ENCODE results near the gene QSOX1. TPM values are rescaled to one million over a fixed set of nuclear protein-coding genes. Genes with fewer than 3 reads are reported as not detected.

Gene QSOX1
- total RNA-seq, 2 experiments from 2014 or later, result 35.1 to 36.5 TPM

DNA sequence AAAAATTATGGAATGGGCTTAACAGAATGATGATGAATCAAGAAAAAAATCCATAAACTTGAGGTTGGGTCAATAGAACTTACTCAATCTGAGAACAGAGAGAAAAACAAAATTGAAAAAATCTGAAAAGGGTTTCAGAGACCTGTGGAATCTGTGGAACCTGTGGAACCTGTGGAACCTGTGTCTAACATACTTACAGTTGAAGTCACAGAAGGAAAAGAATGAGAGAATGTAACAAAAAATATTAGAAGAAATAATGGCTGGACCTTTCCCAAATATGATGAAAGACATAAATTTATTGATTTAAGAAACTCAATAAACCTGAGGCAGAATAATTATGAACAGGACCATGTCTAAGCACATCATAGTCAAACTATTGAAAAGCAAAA is 17.7 kb upstream of the QSOX1 start:
- H3K9me3 Mint-ChIP-seq, result no peaks in the 10 kb centered on the region
- no peak for DNase-seq
- H3K27me3 Mint-ChIP-seq, result no peaks in the 10 kb centered on the region
- no peak overlapping the region for H3K4me3 Mint-ChIP-seq
- no peaks in the 10 kb centered on the region for H3K4me1 Mint-ChIP-seq
- no peaks in the 10 kb centered on the region for H3K36me3 Mint-ChIP-seq
- H3K27ac Mint-ChIP-seq, result no peak overlapping the region

DNA sequence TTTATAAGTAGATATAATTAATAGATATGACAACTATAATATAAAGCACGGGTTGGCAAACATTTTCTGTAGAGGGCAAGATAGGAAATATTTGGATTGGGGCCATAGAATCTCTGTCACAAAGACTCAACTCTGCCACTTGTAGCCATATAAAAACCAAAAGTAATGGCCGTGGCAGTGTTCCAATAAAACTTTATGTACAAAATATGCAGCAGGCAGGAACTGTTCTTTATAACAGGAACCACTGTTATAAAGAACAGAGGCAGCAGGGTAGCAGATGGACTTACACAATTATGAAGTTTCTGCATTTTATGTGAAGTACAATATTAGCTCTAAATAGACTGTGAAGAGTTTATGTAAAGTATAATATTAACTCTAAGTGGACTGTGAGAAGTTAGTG is 16.9 kb upstream of the QSOX1 start:
- Mint-ChIP-seq H3K36me3 (no peaks in the 10 kb centered on the region), H3K9me3 (no peaks in the 10 kb centered on the region), H3K4me3 (no peak overlapping the region), H3K4me1 (no peaks in the 10 kb centered on the region), H3K27me3 (no peaks in the 10 kb centered on the region), H3K27ac (no peak overlapping the region)
- DNase-seq, result no peak

DNA sequence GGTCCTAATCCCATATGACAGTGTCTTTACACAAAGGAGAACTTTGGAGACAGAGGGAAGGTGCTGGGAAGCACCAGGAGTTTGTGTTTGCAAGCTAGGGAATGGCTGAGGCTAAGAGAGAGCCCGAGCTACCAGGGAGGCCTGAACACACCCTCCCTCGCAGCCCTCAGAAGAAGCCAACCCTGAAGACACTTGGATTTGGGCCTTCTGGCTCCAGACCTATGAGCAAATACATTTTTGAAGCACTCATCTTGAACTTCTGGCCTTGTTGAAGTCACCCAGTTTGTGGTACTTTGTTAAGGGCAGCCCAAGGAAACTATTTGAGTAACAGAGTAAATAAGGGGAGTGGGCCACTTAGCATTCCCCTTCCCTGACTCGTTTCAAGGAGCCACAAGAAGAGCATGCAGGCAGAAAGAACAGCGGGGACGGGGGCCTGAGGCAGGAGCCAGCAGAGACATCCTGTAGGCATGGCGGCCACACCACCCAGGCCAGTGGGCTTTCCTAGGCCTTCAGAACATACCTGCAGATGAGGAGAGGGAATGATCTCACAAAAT is 13.2 kb upstream of the QSOX1 start:
- DNase-seq, result no peak
- H3K36me3 Mint-ChIP-seq, result no peaks in the 10 kb centered on the region
- H3K4me1 Mint-ChIP-seq, result no peaks in the 10 kb centered on the region
- no peak overlapping the region for H3K27ac Mint-ChIP-seq
- H3K4me3 Mint-ChIP-seq, result no peak overlapping the region
- H3K9me3 Mint-ChIP-seq, result no peaks in the 10 kb centered on the region
- no peaks in the 10 kb centered on the region for H3K27me3 Mint-ChIP-seq

DNA sequence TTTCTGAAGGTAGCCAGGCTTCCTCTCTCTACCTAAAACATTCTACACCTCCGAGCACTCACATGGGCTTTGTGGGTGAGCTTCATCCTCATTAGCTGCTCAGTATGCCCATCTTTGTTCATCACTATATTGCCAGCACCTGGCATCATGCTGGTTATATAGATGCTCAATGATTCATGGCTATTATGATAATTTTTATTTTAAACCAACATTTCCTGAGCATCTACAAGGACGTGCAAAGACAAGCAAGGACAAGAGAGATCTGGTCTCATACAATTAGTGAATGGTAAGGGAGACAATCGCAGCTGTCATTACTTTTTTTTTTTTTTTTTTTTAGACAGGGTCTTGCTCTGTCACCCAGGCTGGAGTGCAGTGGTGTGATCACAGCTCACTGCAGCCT is 11.3 kb upstream of the QSOX1 start:
- H3K4me3 Mint-ChIP-seq, result no peak overlapping the region
- no peaks in the 10 kb centered on the region for H3K27me3 Mint-ChIP-seq
- H3K36me3 Mint-ChIP-seq, result no peaks in the 10 kb centered on the region
- no peak overlapping the region for H3K27ac Mint-ChIP-seq
- no peaks in the 10 kb centered on the region for H3K4me1 Mint-ChIP-seq
- no peaks in the 10 kb centered on the region for H3K9me3 Mint-ChIP-seq
- DNase-seq, result no peak

DNA sequence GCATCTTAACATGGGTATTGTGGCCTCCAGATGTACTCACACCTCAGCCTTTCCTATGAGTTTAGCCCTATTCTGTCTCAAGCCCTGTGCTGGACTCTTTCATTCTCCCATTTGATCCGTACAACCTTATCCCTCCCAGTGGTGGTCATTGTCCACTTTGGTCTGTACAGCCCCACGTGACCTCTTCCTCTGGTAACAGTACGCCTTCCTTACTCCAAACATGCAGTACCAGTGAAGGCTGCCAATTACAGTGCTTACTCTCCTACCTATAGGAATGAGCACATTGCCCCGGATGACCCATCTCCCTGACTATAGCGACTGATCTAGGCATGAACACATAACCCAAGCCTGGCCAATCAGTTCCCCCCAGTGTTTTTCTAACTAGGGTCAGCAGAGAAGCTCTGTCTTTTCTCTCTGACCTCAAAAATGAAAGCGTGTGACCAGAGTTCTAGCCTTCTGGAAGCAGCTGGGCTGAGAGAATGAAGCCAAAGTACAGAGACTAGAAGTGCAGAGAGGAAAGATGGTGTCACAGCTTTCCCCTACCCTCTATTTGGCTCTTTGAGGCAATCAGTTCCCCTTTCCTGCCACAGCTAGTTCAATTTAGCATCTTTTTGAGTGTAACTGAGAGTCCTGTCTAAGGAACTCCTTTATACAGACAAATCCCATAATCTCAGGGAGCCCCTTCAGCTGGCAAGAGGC is 9.9 kb upstream of the QSOX1 start:
- Mint-ChIP-seq H3K27ac (no peak overlapping the region), H3K9me3 (no peaks in the 10 kb centered on the region), H3K4me3 (no peak overlapping the region), H3K36me3 (no peaks in the 10 kb centered on the region), H3K27me3 (no peaks in the 10 kb centered on the region), H3K4me1 (no peaks in the 10 kb centered on the region)
- DNase-seq, result no peak

DNA sequence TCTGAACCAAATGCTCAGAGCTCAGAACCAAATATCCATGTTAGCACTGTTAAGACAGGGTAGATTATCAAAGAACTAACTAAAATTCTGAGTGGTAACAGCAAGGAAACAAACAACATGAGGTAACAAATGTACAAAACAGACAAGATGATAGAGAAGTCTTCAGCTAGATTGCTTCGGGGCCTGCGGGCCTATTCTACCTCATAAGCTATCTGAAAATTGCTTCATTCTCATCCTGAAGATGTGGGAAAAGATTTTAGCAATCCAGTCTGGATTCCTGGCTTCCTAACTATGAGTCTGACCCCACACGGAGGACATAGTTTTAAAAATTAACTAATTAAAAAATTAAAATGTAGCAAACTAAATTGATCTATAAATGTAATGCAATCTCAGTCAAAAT is 9.2 kb upstream of the QSOX1 start:
- Mint-ChIP-seq H3K4me1 (no peaks in the 10 kb centered on the region), H3K4me3 (no peak overlapping the region), H3K27ac (no peak overlapping the region), H3K36me3 (no peaks in the 10 kb centered on the region), H3K27me3 (no peaks in the 10 kb centered on the region), H3K9me3 (no peaks in the 10 kb centered on the region)
- DNase-seq, result no peak

DNA sequence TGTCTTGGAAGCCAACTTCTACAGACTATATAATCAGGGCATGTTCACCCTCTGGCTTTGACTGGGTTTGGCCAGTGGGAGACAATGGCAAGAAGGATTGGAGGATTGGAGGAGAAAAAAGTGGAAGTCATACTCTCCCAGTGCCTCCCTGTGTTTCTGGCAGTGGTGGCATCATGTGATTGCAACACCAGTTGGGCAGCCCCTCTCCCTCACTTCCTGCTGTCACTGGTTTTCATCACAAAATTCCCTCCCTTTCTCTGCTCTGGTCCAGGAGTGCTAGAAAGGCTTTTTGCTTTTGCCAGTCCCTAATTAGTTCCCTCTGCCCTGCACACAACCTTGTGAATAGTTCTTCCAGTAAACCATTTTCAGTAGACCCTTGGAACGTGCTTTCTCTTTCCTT is 3.7 kb upstream of the QSOX1 start:
- Mint-ChIP-seq H3K27me3 (no peaks in the 10 kb centered on the region), H3K4me1 (peaks cover 14% of the 10 kb centered on the region), H3K36me3 (no peaks in the 10 kb centered on the region), H3K9me3 (no peaks in the 10 kb centered on the region), H3K4me3 (no peak overlapping the region), H3K27ac (no peak overlapping the region)
- DNase-seq, result no peak

DNA sequence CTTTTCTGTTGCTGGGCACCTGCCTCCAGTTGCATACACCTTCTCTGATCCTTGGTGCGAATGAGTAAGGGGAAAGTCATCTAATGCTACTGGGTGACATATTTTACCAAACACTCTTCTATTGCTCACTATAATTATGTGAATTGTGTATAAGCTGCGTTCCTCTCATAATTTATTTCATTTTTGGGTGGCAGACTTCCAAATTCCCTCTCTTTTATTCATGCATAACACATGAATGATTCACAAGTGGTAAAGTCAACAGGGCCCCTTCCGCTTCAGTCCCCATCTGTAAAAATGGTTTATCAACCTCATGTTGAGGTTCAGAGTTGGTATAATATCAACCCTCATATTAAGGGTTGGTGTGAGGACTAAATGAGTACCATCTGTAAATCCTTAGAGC is 3.2 kb upstream of the QSOX1 start:
- H3K27me3 Mint-ChIP-seq, result no peaks in the 10 kb centered on the region
- no peak for DNase-seq
- peaks cover 19% of the 10 kb centered on the region for H3K4me1 Mint-ChIP-seq
- no peak overlapping the region for H3K4me3 Mint-ChIP-seq
- H3K27ac Mint-ChIP-seq, result no peak overlapping the region
- H3K9me3 Mint-ChIP-seq, result no peaks in the 10 kb centered on the region
- H3K36me3 Mint-ChIP-seq, result no peaks in the 10 kb centered on the region

DNA sequence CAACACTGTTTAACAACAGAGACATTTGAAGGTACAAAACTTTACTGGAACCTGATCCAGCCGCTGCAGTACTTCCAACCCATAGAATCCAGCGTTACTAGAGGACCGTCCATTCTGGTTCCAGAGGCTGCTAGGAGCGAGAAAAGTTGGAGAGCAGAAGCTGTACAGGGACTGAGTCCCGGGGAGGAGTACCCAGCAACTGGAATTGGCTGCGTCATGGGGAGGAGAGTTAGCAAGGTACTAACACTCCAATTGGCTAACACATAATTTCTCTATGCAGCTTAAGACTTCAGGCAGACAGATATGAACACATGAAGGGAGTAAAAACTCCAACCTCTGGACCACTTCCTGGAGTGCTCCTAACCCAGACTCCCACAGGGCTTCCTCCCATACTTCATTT is 2.1 kb upstream of the QSOX1 start:
- DNase-seq, result no peak
- Mint-ChIP-seq H3K27me3 (no peaks in the 10 kb centered on the region), H3K4me3 (no peak overlapping the region), H3K9me3 (no peaks in the 10 kb centered on the region), H3K36me3 (no peaks in the 10 kb centered on the region), H3K4me1 (peaks cover 27% of the 10 kb centered on the region), H3K27ac (no peak overlapping the region)

DNA sequence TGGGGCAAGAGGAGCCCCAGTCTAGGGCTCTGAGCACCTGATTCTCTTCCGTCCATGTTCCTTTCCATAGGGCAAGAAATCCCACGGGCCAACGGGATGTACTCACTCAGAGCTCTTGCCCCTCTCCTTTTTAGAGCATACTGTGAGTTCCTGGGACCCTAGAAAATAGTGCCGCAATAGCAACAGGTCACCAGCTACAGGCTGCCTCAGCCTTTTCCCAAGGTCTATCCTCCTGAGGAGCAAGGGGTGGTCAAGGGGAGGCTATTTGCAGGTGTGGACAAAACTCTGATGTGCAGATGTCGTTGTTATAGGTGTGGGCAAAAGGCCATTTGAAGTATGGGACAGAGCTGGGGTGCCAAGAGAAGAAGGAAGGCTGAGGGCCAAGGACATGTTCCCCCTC is 1.6 kb upstream of the QSOX1 start:
- no peak overlapping the region for H3K4me3 Mint-ChIP-seq
- H3K27me3 Mint-ChIP-seq, result no peaks in the 10 kb centered on the region
- no peaks in the 10 kb centered on the region for H3K9me3 Mint-ChIP-seq
- H3K27ac Mint-ChIP-seq, result no peak overlapping the region
- no peaks in the 10 kb centered on the region for H3K36me3 Mint-ChIP-seq
- DNase-seq, result no peak
- H3K4me1 Mint-ChIP-seq, result peaks cover 27% of the 10 kb centered on the region

DNA sequence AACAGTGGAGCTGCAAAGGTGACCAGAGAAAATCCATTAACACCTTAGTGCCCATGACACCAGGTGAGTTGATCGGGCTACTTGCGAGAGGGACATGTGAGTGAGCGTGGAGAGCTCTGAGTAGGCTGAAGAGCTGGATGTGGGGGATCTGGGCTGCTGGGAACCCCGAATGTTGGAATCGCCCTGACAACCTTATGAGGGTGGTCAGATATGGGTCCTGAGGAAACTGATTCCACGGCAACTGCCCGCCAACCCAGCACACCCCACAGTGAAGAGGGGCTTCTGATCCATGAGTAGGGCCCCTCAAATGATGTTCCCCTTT is 705 bp upstream of the QSOX1 start:
- Mint-ChIP-seq H3K36me3 (no peaks in the 10 kb centered on the region), H3K27me3 (no peaks in the 10 kb centered on the region), H3K4me3 (peak overlapping the region; percentile 87), H3K4me1 (peaks cover 27% of the 10 kb centered on the region), H3K27ac (peak overlapping the region; percentile 69), H3K9me3 (no peaks in the 10 kb centered on the region)
- no peak for DNase-seq

DNA sequence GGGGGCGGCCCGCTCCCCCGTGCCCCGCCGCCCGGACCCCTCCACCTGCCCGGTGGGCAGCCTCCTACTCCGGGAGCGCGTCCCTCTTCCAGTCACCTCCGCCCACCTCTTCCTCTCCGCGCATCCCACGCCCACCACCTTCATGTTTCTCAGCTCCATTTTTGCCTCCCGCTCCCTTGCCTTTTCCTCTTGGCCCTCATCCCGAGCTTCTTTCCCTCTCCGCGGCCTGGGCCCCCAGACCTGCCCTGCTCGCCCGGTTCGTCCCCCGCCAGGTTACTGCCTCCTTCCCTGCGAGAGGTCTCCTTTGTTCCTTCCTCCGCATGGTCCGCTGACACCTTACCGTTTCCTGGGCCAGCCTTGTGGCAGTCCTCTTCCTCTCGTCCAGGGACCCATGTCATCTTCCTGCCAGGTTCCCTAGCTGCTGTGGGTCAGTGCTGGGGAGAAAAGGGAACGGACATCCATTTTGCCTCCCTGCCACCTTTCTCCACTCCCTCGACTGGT is 563 bp downstream of the QSOX1 start:
- Mint-ChIP-seq H3K36me3 (no peaks in the 10 kb centered on the region), H3K4me3 (peak overlapping the region; percentile 90), H3K9me3 (no peaks in the 10 kb centered on the region), H3K27me3 (no peaks in the 10 kb centered on the region), H3K4me1 (peaks cover 33% of the 10 kb centered on the region), H3K27ac (peak overlapping the region; percentile 87)
- no peak for DNase-seq

DNA sequence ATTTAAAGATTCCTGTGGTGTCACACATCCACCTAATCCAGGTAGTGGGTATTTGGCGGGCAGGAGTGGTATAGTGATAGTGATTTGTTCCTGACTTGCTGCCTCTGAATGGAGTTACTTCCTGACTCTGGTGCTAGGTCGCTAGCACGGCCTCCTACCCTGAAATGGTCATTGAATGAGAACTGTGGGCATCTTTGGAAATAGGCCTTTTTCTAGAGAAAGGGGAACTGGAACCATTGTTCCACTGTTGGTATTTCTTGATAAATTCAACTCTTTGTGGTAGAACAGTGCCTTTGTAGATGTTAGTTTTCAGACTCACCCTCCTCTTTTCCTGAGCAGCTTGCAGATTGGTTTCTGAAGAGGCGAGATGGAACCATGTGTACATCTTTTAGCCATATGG is 1.5 kb downstream of the QSOX1 start:
- DNase-seq, result no peak
- H3K27me3 Mint-ChIP-seq, result no peaks in the 10 kb centered on the region
- no peaks in the 10 kb centered on the region for H3K9me3 Mint-ChIP-seq
- H3K36me3 Mint-ChIP-seq, result no peaks in the 10 kb centered on the region
- H3K27ac Mint-ChIP-seq, result no peak overlapping the region
- H3K4me3 Mint-ChIP-seq, result peak overlapping the region; percentile 90
- peaks cover 33% of the 10 kb centered on the region for H3K4me1 Mint-ChIP-seq

DNA sequence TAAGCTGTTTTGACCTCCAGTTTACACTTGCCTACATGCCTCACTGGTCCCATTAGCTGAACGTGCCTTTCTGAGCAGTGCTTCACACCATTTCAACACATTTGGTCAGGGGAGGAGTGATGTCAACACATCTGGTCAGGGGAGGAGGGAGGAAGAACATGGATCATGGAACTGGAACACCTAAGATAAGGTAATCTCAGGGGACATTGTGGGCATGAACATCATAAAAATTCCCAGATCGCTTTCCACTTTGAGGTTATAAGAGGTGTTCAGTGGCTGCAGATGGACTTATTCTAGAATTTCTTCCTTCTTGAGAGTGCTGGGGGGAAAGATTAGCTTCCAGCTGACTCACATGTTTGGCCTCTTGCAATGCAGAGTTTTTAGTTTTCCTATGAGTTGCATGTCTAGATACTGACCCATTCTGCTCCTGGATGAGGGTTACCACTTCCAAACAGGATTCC is 2.0 kb downstream of the QSOX1 start:
- Mint-ChIP-seq H3K27me3 (no peaks in the 10 kb centered on the region), H3K4me3 (peak overlapping the region; percentile 26), H3K36me3 (no peaks in the 10 kb centered on the region), H3K4me1 (peaks cover 33% of the 10 kb centered on the region), H3K9me3 (no peaks in the 10 kb centered on the region), H3K27ac (no peak overlapping the region)
- no peak for DNase-seq

DNA sequence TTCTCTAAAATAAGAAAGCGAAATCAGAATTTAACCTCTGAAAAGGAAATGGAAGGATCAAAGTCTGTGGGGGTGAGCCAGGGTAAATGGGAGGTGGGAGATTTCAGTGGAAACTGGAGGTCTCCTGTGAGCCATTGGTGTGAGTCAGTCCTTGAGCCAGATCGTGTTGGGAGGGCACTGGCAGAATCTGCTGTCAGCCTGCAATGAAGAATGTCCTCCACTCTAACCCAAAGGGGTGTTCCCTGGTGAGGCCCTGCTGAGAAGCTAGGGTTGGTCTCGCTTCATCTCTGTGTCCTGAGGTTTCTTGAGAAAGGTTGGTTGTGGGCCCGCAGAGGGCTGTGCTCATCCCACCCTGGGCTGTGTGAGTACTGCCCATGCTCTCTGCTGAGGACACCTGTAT is 2.4 kb downstream of the QSOX1 start:
- peak overlapping the region; percentile 16 for H3K4me3 Mint-ChIP-seq
- H3K27me3 Mint-ChIP-seq, result no peaks in the 10 kb centered on the region
- H3K4me1 Mint-ChIP-seq, result peaks cover 33% of the 10 kb centered on the region
- no peak for DNase-seq
- H3K27ac Mint-ChIP-seq, result no peak overlapping the region
- H3K36me3 Mint-ChIP-seq, result no peaks in the 10 kb centered on the region
- H3K9me3 Mint-ChIP-seq, result no peaks in the 10 kb centered on the region

DNA sequence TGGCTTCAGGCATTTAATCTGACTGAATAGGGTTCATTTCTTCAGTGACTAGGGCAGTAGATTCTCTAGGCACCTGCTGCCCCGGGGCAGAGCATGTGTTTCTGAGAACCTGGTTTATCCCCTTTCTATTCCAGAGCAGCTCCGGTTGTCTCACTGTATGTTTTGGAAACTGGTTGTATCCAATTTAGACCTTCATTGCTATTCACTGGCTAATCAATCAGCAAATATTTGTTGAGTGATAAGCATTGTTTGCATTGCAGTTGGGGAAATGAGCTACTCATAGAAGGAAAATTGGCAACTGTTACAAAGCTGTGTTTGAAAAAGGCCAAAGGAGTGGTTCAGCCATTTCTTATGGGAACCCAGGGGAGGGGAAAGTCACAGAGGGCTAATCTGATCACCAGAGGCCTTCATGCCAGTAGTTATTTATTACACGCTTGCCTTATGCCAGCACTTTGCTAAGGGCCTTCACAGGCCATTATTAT is 2.9 kb downstream of the QSOX1 start:
- H3K27ac Mint-ChIP-seq, result no peak overlapping the region
- no peaks in the 10 kb centered on the region for H3K36me3 Mint-ChIP-seq
- no peak overlapping the region for H3K4me3 Mint-ChIP-seq
- peaks cover 30% of the 10 kb centered on the region for H3K4me1 Mint-ChIP-seq
- no peak for DNase-seq
- H3K27me3 Mint-ChIP-seq, result no peaks in the 10 kb centered on the region
- no peaks in the 10 kb centered on the region for H3K9me3 Mint-ChIP-seq
